Activated naive CD8-positive, alpha-beta T cell treated with anti-CD3 and anti-CD28 coated beads, Interleukin-2, amount 50 U/mL, for 16 hours (primary cell): ENCODE results near the gene TTYH2.

Experiments used
- DNase-seq: peaks from one replicate; pipeline ENCODE4 v3.0.0-alpha.2; 2020; ENCODE audit warnings: low read depth, low spot score

The TTYH2 gene

GRCh38 chr17:74283371-74283673 lies 70.0 kb downstream of the TTYH2 start:
- no peak for DNase-seq

GRCh38 chr17:74287031-74287602 lies 73.7 kb downstream of the TTYH2 start:
- DNase-seq, result no peak

- DNase-seq, result no peak
Observed at GRCh38 chr17:74288785-74289184, 75.4 kb downstream of the TTYH2 start.

- DNase-seq, result no peak
Observed at GRCh38 chr17:74289688-74290087, 76.3 kb downstream of the TTYH2 start.

- DNase-seq, result no peak
Observed at GRCh38 chr17:74290340-74290739, 77.0 kb downstream of the TTYH2 start.

GRCh38 chr17:74292495-74292894 lies 79.1 kb downstream of the TTYH2 start:
- DNase-seq, result no peak

GRCh38 chr17:74295625-74296547 lies 82.5 kb downstream of the TTYH2 start:
- no peak for DNase-seq

GRCh38 chr17:74296548-74296936 lies 83.2 kb downstream of the TTYH2 start:
- no peak for DNase-seq

- no peak for DNase-seq
Observed at GRCh38 chr17:74297941-74298340, 84.6 kb downstream of the TTYH2 start.

GRCh38 chr17:74298778-74299177 lies 85.4 kb downstream of the TTYH2 start:
- DNase-seq, result no peak

GRCh38 chr17:74299226-74300009 lies 86.0 kb downstream of the TTYH2 start:
- no peak for DNase-seq

- DNase-seq, result no peak
Observed at GRCh38 chr17:74303305-74303704, 89.9 kb downstream of the TTYH2 start.

GRCh38 chr17:74304184-74304583 lies 90.8 kb downstream of the TTYH2 start:
- no peak for DNase-seq

GRCh38 chr17:74305865-74306654 lies 92.7 kb downstream of the TTYH2 start:
- no peak for DNase-seq

- no peak for DNase-seq
Observed at GRCh38 chr17:74307984-74308773, 94.8 kb downstream of the TTYH2 start.

GRCh38 chr17:74309902-74310301 lies 96.5 kb downstream of the TTYH2 start:
- DNase-seq, result no peak
